Amygdala (tissue), 56 donors: ENCODE results near the gene SLC27A1.
"Not testable (repeated sequence)": the region's sequence is repeated elsewhere in the genome, so short reads cannot be mapped to it uniquely, and the experiment has no call there.

ENCODE experiments used
- DNase-seq, 56 donors: peaks; one replicate each; lab custom pipeline; 2025; lab: John Stamatoyannopoulos, UW

The SLC27A1 gene

DNA sequence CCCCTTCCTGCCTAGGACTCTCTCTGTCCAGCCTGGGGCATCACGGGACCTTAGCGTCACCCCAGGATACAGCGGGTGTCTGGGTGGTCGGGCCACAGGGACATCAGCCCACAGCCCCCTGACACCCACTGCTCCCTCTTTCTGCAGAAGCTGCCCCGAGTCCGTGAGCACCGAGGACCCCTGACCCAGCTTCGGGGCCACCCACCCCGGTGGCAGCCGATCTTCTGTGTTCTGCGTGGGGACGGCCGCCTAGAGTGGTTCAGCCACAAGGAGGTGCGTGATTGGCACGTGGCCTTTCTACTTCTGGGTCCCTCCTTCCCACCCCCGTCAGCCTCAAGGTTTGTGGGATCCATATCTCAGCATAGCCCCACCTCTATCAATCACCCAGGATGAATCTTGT is 61.8 kb downstream of the SLC27A1 start:
- no peak for DNase-seq

DNA sequence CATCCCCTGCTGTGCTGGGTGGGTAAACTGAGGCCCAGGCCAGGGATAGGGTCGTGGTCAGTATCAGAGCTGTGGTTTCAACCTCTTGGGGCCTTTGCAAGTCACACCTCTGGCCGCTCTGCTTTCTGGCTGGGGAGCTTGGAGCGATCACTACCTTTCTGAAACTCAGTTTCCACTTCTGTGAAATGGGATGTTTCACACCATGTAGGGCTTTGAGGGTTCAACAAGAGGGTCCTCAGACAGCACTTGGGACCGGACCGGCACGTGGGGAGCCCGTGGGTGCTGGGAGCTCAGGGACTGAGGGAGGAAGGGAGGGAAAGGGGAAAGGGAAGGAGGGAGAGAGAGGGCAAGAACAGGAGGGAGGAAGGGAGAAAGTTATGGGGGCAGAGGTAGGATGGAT is 62.2 kb downstream of the SLC27A1 start:
- DNase-seq = no peak

DNA sequence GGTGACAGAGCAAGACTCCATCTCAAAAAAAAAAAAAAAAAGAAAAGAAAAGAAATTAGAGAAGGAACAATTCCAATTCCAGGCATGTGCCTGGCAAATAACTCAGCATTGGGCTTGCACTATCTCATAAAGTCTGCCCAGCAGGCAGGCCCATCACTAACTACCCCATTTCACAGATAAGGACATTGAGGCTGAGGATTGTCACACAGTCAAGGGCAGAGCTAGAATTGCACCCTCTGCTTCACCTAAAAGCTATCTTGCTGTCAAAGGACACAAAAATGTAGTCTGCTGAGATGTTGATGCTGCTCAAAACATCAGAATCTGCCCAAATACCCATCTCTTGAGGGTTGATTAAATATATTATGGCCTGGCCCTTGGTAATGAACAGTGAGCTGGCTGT is 64.4 kb downstream of the SLC27A1 start:
- DNase-seq = no peak

DNA sequence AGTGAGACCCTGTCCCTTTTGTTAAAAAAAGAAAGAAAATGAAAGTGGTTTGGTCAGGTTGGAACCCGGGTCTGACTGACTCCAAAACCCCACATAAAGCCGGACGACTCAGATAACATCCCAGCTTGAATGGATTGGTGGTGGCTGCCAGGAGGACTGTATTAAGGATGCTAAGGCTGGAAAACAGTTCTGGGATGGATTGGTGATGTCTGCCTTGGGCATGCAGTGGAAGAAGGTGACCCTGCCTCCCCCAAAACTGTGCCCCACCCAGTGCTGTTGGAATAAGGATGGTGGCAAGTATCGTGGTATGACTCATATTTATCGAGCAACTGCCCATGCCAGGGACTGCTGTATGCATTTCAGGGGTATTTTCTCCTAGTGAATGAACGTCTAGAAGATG is 66.6 kb downstream of the SLC27A1 start:
- no peak for DNase-seq

DNA sequence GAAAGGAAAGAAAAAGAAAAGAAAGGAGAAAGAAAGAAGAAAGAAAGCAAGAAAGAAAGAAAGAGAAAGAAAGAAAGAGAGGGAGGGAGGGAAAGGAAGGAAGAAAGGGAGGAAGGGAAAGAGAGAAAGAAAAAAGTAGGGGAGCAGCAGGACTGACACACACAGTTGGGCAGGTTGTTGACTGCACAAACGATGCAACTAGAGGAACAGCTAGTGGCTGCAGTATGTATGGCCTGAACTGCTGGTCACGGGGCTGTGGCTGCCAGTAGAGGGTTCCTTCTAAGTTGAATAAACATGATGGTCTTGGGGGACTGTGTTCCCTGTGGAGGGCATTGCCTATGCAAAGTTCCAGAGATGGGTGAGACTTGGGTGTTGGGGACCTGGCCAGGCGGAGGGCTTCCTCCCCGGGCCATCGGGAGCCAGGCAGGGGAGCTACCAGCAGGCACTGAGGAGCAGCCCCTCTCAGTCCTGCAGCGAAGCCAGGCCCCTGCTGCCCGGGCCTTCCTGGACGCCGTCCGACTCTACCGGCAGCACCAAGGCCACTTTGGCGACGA is 68.4 kb downstream of the SLC27A1 start:
- no peak for DNase-seq

DNA sequence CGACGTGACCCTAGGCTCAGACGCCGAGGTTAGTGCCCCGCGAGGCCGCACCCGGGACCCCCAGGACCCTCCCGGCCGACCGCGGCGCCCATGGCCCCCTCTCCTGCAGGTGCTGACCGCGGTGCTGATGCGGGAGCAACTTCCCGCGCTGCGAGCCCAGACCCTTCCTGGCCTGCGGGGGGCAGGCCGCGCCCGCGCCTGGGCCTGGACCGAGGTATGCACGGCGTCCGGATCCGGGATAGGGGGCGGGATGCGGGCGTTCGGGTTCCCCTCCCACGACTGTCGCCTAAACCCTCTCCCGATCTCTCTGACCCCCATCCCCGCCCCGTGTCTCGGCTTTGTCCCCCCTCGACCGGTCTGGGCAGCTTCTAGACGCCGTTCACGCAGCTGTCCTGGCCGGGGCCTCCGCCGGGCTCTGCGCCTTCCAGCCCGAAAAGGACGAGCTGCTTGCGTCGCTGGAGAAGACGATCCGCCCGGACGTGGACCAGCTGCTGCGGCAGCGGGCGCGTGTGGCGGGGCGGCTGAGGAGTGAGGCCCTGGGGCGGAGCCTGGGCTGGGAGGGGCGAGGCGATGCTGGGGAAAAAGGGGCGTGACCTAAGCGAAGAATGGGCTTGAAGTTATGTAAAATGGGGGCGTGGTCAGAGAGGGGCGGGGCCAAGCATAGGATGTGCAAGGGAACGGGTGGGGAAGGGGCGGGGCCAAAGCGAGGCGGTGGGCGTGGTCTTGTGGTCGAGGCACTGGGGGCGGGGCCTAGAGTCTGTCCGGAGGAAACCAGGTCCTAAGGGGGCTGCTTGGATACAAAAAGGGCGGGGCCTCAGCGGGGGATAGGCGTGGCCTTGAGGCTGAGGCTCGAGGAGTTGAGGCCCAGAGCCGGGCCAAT is 69.2 kb downstream of the SLC27A1 start:
- DNase-seq = peak in 51 of 56 donors; percentile 4 to 98 (median 71)

DNA sequence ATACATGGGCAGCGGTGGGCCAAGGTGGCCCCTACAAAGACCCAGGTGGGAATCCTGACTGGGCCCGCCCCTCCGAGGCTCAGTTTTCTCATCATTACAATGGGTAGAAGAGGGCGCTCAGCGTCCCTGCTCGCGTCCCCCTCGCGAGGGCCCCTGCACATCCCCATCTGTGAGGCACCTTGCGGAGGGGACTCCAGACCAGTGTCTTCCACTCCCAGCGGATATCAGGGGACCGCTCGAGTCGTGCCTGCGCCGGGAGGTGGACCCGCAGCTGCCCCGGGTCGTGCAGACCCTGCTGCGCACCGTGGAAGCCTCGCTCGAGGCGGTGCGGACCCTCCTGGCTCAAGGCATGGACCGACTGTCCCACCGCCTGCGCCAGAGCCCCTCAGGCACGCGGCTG is 69.8 kb downstream of the SLC27A1 start:
- no peak for DNase-seq

DNA sequence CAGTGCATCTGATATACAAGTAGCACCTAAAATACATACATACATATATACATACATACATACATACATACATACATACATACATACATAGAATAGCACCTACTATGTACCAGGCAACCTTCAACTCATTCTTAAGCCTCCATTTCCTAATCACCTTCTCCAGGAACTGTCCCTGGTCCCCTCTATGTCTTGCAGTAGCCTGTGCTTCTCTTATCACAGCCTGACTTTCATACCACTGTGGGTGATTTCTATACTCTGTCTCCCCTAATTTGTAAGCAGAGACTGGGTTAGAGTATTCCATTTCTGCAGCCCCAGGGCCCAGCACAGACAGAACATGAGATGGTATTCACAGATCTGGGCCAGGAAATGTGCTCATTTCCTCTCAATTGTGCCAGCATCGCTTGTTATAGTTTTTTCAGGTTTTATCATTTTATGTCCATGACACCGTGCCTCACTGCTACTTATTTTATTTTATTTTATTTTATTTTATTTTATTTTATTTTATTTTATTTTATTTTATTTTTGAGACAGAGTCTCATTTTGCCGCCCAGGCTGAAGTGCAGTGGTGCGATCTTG is 70.9 kb downstream of the SLC27A1 start:
- no peak for DNase-seq

DNA sequence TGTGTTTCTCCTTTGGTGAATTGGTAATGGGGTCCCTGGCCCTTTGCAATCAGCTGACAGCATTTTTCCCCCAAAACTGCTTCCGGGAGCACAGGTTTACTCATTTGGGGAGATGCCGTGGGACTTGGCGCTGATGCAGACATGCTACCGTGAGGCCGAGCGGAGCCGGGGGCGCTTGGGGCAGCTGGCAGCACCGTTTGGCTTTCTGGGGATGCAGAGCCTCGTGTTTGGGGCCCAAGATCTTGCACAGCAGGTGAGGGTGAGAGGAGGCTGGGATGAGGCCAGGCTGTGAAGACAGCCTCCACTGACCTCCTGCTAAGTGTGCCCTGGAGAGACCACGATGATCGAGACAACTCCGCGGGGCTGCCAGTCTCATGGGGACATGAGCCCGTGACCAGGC is 71.7 kb downstream of the SLC27A1 start:
- DNase-seq = no peak

DNA sequence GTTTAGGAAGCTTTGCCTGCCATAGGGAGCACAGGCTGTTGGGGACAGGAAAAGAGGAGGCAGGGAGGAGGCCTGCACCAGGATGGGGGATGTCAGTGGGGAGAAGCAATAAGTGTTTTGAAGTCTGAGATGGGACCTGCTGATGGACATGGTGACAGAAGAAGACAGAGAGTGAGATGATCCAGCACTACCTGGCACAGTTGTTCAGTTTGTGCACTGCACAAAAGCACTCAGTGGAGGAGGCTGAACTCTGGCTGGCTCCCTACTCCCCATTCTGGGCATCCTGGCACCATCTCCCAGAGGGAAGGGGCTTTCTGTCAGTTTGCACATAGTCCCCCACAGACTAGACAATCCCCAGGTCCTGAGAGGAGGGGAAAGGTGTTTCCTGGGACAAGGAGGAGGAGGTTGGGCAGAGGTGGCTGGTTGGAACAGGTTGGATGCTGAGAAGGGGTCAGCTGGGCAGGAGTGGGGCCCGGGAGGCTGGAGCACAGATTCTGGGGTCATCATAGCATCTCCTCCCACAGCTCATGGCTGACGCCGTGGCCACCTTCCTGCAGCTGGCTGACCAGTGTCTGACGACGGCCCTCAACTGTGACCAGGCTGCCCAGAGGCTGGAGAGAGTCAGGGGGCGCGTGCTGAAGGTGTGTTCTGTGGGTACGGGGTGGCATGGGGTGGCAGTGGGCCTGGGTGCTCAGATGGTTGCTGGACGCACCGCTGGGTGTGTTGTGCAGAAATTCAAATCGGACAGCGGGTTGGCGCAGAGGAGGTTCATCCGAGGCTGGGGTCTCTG is 72.7 kb downstream of the SLC27A1 start:
- no peak for DNase-seq

DNA sequence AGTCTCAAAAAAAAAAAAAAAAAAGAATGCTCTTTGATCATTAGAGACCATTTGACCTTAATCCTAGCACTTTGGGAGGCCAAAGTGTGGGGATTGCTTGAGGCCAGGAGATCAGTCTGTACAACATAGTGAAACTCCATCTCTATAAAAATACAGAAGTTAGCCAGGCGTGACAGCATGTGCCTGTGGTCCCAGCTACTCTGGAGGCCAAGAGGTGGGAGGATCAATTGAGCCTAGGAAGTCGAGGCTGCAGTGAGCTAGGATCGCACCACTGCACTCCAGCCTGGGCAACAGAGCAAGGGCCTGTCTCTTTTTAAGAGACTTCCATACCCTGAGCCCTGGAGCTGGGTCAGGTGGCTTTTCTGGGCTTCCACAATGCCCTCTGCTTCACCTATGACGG is 73.7 kb downstream of the SLC27A1 start:
- DNase-seq = no peak

DNA sequence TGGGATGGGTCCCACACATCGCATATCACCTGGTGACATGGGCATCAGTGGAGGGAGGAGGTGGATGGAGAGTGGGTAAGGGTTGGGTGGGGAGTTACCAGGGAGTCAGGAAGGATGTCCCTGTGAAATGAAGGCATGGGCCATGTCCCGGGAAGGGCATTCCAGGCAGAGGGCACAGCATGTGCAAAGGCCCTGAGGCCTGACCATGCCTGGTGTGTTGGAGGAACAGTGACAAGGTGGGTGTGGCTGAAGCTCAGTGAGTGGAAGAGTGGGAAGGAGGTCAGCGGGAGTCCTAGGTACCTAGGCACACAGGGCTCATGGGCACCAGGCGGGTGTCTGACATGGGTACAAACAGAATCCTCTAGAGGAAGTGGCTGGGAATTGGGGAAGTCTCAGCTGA is 74.1 kb downstream of the SLC27A1 start:
- DNase-seq = no peak

DNA sequence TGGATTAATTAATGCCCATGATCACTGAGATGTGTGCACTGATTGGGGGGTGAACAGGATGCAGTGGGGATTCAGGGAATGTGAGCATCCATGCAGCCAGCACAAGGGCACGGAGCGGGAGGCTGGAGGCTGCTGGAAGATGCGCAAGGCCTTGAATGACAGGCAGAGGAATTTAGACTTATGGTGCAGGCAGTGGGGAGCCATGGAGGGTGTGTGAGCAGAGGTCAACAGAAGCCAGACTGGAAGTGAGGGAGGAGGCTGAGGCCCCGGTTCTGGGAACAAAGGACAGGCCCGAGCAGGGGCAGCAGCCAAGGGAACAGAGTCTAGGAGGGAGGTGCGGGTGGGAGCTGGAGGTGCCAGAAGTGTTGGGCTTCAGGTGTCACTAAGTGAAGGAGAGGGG is 77.8 kb downstream of the SLC27A1 start:
- no peak for DNase-seq

DNA sequence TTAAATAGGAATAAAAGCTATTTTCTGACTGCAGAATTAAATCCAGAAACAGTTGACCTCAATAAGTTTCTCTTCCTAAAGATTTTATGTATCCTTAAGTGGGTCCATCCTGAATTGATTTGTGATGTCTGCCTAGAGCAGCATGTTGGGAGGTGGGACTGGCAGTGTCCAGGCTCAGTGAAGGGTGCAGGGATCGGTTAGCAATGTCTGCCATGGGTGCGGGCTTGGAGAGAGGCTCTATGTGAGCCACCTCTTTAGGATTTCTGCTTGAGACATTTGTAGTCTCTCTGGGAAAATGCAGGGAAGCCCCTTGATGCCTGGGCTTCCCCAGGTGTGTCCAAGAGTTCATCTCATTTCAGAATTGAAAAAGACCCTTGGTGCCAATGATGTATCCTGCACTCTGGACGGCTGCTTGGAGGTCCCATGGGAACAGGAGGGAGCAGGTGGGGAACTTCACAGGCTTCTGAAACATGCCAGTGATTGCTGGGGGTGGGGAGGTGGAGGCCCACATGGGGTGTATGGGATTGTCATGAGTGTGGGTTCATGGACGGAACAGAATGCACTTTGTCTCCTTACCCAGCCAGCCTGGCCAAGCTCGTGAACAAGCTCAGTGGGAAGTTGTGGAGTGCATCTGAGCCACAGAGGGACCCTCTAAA is 78.9 kb downstream of the SLC27A1 start:
- DNase-seq = no peak

DNA sequence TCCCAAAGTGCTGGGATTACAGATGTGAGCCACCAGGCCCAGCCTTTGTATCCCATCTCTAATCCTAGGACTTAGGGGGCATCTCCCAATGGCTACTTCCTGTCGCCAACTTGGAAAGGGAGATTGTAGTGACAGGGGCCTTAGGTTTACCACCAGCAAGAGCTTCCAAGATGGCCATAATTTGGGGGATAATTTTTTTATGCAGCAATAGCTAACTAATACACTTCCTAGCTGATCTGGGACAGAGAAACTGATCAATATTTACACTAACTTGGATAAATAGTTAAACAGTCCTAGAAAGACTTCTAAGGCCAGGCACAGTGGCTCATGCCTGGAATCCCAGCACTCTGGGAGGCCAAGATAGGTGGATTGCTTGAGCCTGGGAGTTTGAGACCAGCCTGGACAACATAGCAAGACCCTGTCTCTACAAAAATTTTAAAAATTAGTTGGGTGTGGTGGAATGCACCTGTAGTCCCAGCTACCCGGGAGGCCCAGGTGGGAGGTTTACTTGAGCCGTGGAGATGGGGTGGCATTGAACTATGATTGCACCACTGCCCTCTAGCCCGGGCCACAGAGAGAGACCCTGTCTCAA is 79.8 kb downstream of the SLC27A1 start:
- no peak for DNase-seq

DNA sequence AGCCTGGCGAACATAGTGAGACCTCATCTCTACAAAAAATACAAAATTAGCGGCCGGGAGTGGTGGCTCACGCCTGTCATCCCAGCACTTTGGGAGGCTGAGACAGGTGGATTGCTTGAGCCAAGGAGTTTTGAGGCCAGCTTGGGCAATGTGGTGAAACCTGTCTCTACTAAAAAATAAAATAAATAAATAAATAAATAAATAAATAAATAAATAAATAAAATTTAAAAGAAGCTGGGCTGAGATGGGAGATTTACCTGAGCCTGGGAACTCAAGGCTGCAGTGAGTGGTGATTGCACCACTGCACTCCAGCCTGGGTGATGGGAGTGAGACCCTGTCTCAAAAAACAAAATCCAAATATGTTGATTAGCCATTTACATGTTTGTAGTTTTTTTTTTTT is 82.4 kb downstream of the SLC27A1 start:
- DNase-seq = not testable (repeated sequence)

DNA sequence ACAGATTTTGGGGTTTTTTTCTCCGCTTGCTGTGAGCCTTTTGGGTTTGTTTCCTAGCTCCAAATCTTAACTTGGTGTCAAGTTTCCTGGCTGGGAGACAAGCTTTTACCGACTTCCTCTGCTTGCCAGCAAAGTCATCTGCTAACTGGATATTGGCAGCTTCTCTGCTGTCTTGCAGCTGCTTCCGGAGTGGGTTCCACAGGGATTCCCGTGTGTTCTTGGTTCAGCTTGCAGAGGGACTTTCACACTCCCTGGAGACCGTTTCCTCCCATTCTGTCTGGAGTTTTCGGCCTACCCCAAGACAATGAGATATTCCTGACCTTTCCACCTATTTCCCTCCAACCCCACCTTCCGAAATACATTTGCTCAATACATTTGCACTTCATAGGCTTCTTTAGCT is 82.9 kb downstream of the SLC27A1 start:
- DNase-seq = peak in 17 of 56 donors; percentile 2 to 38 (median 8)

DNA sequence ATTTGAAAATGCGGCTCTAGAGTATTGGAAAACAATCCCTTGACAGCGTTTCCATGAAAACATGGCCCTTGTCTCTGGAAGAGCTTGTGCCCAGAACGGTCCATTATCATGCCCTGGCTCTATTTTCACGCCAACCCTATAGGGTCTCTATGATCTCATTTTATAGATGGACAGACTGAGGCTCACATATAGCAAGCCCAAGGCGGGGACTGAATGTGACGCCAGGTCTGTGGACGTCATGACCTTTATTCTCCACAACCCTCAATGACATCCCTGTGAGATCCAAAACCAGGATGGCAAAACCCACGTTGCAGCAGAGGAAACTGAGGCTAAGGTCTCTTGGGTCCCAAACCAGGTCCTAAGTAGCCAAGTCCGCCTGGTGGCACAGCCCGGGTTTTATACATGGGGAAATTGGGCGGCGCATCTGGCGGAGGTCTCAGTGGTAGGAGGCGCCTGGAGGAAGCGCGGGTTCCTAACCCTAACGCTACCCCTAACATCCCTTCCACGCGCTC is 84.7 kb downstream of the SLC27A1 start:
- DNase-seq = no peak

DNA sequence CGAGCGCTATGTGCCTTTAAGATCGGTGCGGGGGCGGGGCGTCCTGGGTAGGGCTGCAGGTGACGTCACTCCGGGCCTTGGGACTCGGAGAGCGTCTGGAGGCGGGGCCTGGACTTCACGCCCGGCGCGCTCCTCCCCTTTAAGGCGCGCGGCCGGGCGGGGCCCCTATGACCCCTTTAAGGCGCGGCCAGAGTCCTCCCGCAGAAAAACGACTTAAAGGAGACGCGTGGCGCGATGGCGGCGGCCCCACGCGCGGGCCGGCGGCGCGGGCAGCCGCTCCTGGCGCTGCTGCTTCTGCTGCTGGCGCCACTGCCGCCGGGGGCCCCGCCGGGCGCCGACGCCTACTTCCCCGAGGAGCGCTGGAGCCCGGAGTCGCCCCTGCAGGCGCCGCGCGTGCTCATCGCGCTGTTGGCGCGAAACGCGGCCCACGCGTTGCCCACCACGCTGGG is 85.2 kb downstream of the SLC27A1 start, which contains the start of gene COLGALT1:
Gene COLGALT1, plus strand, starts transcription at position 170 of the 449 bp plus-strand sequence. Its CDS starts 65 bp downstream, at position 235.
- peak; percentile 22 to 99 (median 92) for DNase-seq
